RWPE1 (cell line): ENCODE data around the gene CSMD2.

ENCODE experiments used
- CTCF ChIA-PET: fragments of 350-600 bp; sonication (Branson Sonifier 250); formaldehyde crosslinking; extraction: SDS; loops from one replicate; lab custom pipeline; 2021; lab: Yijun Ruan, JAX
- POLR2A ChIA-PET: fragments of 400-600 bp; formaldehyde crosslinking; extraction: SDS; loops from one replicate; lab custom pipeline; 2020; ENCODE audit warnings: antibody characterized with exemption; ENCODE audit not compliant: low non-redundant PET; lab: Yijun Ruan, JAX
- DNase-seq: peaks from one replicate; pipeline ENCODE4 v3.0.0; 2012; ENCODE audit warnings: low spot score
- H3K27ac ChIP-seq: fragments of 450-650 bp; 2 replicates; pipeline ENCODE4 v1.5.1; 2017
- CTCF ChIP-seq: fragments of 450-650 bp; conservative IDR thresholded peaks from 2 replicates; pipeline ENCODE4 v1.5.1; 2017; ENCODE audit warnings: low read depth, mild to moderate bottlenecking

Gene CSMD2

GRCh38 chr1:33797849-33798248 lies 367.2 kb downstream of the CSMD2 start:
- CTCF ChIA-PET = interaction anchor here (0.7 kb wide), 1 partner anchor 1004 kb away, joined by 5 read pairs; no protein-coding TSS in a partner anchor
- no peak overlapping the region for H3K27ac ChIP-seq
- no peak for DNase-seq
- TF ChIP-seq CTCF = no peak
- POLR2A ChIA-PET = no interaction called here

GRCh38 chr1:33792651-33793050 lies 372.4 kb downstream of the CSMD2 start:
- POLR2A ChIA-PET = no interaction called here
- DNase-seq = no peak

GRCh38 chr1:33792216-33792615 lies 372.8 kb downstream of the CSMD2 start:
- ChIA-PET POLR2A (no interaction called here), CTCF (no interaction called here)
- no peak overlapping the region for H3K27ac ChIP-seq
- DNase-seq = no peak
- no peak for TF ChIP-seq CTCF

More at GRCh38 chr1:33792651-33793050, 372.4 kb downstream of the CSMD2 start:
- no peak for TF ChIP-seq CTCF
- no peak overlapping the region for H3K27ac ChIP-seq
- CTCF ChIA-PET = no interaction called here

- no peak for TF ChIP-seq CTCF
- H3K27ac ChIP-seq = no peak overlapping the region
- DNase-seq = no peak
- ChIA-PET CTCF (interaction anchor here (0.8 kb wide), 1 partner anchor 14 kb away, joined by 4 read pairs; no protein-coding TSS in a partner anchor), POLR2A (no interaction called here)
Observed at GRCh38 chr1:33791251-33791650, 373.8 kb downstream of the CSMD2 start.

- H3K27ac ChIP-seq = no peak overlapping the region
- POLR2A ChIA-PET = no interaction called here
- TF ChIP-seq CTCF = no peak
- CTCF ChIA-PET = interaction anchor here (0.8 kb wide), 1 partner anchor 13 kb away, joined by 4 read pairs; no protein-coding TSS in a partner anchor
- DNase-seq = no peak
Observed at GRCh38 chr1:33790577-33790976, 374.5 kb downstream of the CSMD2 start.

- H3K27ac ChIP-seq = no peak overlapping the region
- ChIA-PET CTCF (interaction anchor here (0.6 kb wide), 1 partner anchor 61 kb away, joined by 4 read pairs; no protein-coding TSS in a partner anchor), POLR2A (no interaction called here)
Observed at GRCh38 chr1:33784876-33785275, 380.2 kb downstream of the CSMD2 start.

More at GRCh38 chr1:33784876-33785275, 380.2 kb downstream of the CSMD2 start:
- no peak for DNase-seq
- no peak for TF ChIP-seq CTCF
